Keratinocyte (primary cell): ENCODE results near the gene EFNB2. TPM values are rescaled to one million over a fixed set of nuclear protein-coding genes. Genes with fewer than 3 reads are reported as not detected.

Experiments used
- DNase-seq: peaks from one replicate; pipeline ENCODE4 v3.0.0-alpha.2; 2011; ENCODE audit warnings: low read depth, missing footprints, low spot score
- FAIRE-seq: peaks from 2 replicates; lab custom pipeline; 2011; peaks lifted over from hg19 to GRCh38; lab: Jason Lieb, UNC
- H2AFZ ChIP-seq: 2 replicates; pipeline ENCODE4 v1.6.0; 2012; ENCODE audit warnings: low read length, control low read depth, inconsistent platforms; ENCODE audit not compliant: control insufficient read depth
- H3K27ac ChIP-seq: 2 replicates; pipeline ENCODE4 v1.5.1; 2011; ENCODE audit warnings: low read length; ENCODE audit not compliant: control insufficient read depth, insufficient read depth
- H3K27me3 ChIP-seq: 3 replicates; pipeline ENCODE4 v1.6.0; 2011; ENCODE audit warnings: low read length; ENCODE audit not compliant: control insufficient read depth, insufficient read depth; ENCODE audit errors: extremely low read depth
- H3K36me3 ChIP-seq, 2 experiments: 2 replicates in 1 of 2; 3 replicates in 1 of 2; pipeline ENCODE4 v1.5.1; 2011; ENCODE audit warnings: low read length in 2 of 2, mild to moderate bottlenecking in 1 of 2; ENCODE audit not compliant: control insufficient read depth in 2 of 2, insufficient read depth in 2 of 2; ENCODE audit errors: extremely low read depth in 1 of 2
- H3K4me1 ChIP-seq: 3 replicates; pipeline ENCODE4 v1.5.1; 2011; ENCODE audit warnings: low read length; ENCODE audit not compliant: control insufficient read depth, insufficient read depth; ENCODE audit errors: extremely low read depth
- H3K4me2 ChIP-seq: 3 replicates; pipeline ENCODE4 v1.6.0; 2011; ENCODE audit warnings: low read depth, low read length; ENCODE audit not compliant: control insufficient read depth, insufficient read depth; ENCODE audit errors: extremely low read depth
- H3K4me3 ChIP-seq, 3 experiments: fragments of 200-600 bp in 1 of 3; sonication (generic) in 1 of 3; 2 replicates in 2 of 3; 3 replicates in 1 of 3; pipeline ENCODE4 v1.5.1; 2011 to 2016; ENCODE audit warnings: low read length in 3 of 3, mild to moderate bottlenecking in 3 of 3, control low read depth in 2 of 3, inconsistent platforms in 1 of 3, low read depth in 1 of 3, mixed read lengths in 1 of 3, mixed run types in 1 of 3, moderate library complexity in 1 of 3; ENCODE audit not compliant: control insufficient read depth in 2 of 3, insufficient read depth in 2 of 3; ENCODE audit errors: extremely low read depth in 1 of 3
- H3K79me2 ChIP-seq: 2 replicates; pipeline ENCODE4 v1.6.0; 2012; ENCODE audit warnings: low read length; ENCODE audit not compliant: control insufficient read depth, insufficient read depth
- H3K9ac ChIP-seq: 3 replicates; pipeline ENCODE4 v1.6.0; 2011; ENCODE audit warnings: low read length; ENCODE audit not compliant: control insufficient read depth, insufficient read depth; ENCODE audit errors: extremely low read depth
- H3K9me1 ChIP-seq: 3 replicates; pipeline ENCODE4 v1.6.0; 2011; ENCODE audit warnings: low read length; ENCODE audit not compliant: control insufficient read depth, insufficient read depth; ENCODE audit errors: extremely low read depth
- H3K9me3 ChIP-seq: 2 replicates; pipeline ENCODE4 v1.5.1; 2012; ENCODE audit warnings: low read depth, low read length; ENCODE audit not compliant: control insufficient read depth
- H4K20me1 ChIP-seq: 3 replicates; pipeline ENCODE4 v1.6.0; 2011; ENCODE audit warnings: low read length; ENCODE audit not compliant: control insufficient read depth, insufficient read depth; ENCODE audit errors: extremely low read depth
- CTCF ChIP-seq, 3 experiments: IDR thresholded peaks in 1 of 3; conservative IDR thresholded peaks in 1 of 3; optimal IDR thresholded peaks in 1 of 3; 2 replicates in 2 of 3; 3 replicates in 1 of 3; pipeline versions ENCODE3 to v1.5.1; 2011; ENCODE audit warnings: low read length in 3 of 3, mild to moderate bottlenecking in 3 of 3, moderate library complexity in 2 of 3, control low read depth in 1 of 3, inconsistent platforms in 1 of 3; ENCODE audit not compliant: insufficient read depth in 2 of 3; ENCODE audit errors: extremely low read depth in 1 of 3
- EZH2 ChIP-seq: IDR thresholded peaks from one replicate; pipeline ENCODE4 v1.6.1; 2012; ENCODE audit warnings: inconsistent platforms, mild to moderate bottlenecking, low read length, moderate library complexity
- dilution Hi-C: fragments of 300-500 bp; cut with MboI; formaldehyde crosslinking; loops from one replicate; pipeline ENCODE4 v1.7.0; 2020; ENCODE audit warnings: low sequenced_read_pairs; ENCODE audit not compliant: extremely low pct_ligation_motif_present
- polyA plus RNA-seq, 5 experiments: library from polyadenylated mRNA; depleted of rRNA in 3 of 5; stranded (reverse) in 3 of 5; stranded (forward) in 1 of 5; unstranded in 1 of 5; fragments of >200 nt; gene quantifications; 1 replicate in 1 of 5; 2 replicates in 3 of 5; 3 replicates in 1 of 5; pipeline versions ENCODE4 v1.2.1 to v1.2.3, GENCODE V29; 2011 to 2012; ENCODE audit warnings: missing spikeins in 2 of 5, low read depth in 1 of 5, low replicate concordance in 1 of 5

The EFNB2 gene
- polyA plus RNA-seq, 1 donor (not counting 4 experiments of a cell fraction or from before 2014, with no cell fraction given), result 38.9 TPM

- Histone ChIP-seq H3K27me3 (no peaks in the 10 kb centered on the region), H3K4me2 (peak overlapping the region; percentile 2), H3K36me3 (no peaks in the 10 kb centered on the region), H3K9me1 (no peaks in the 10 kb centered on the region), H3K9ac (no peak overlapping the region), H3K4me3 (no peak overlapping the region), H3K79me2 (no peaks in the 10 kb centered on the region), H3K9me3 (no peaks in the 10 kb centered on the region), H3K27ac (no peak overlapping the region), H4K20me1 (no peaks in the 10 kb centered on the region), H2AFZ (peak overlapping the region; percentile 49), H3K4me1 (peaks cover 17% of the 10 kb centered on the region)
- dilution Hi-C loops, result no loop called here
- FAIRE-seq (no peak), DNase-seq (no peak)
- no peak for TF ChIP-seq EZH2
- TF ChIP-seq CTCF (optimal IDR thresholded peaks at IDR 0.05 in 1 of 3, IDR thresholded peaks at IDR 0.05 in 1 of 3, conservative IDR thresholded peaks at IDR 0.05 in 1 of 3; ENCODE audit: extremely low read depth in 1 of 3, insufficient read depth in 2 of 3, low read length in 3 of 3), result no peak
Observed at GRCh38 chr13:106467427-106468122, 67.9 kb downstream of the EFNB2 start.

- no peak overlapping the region for H3K4me3 ChIP-seq
- dilution Hi-C loops, result no loop called here
- DNase-seq (no peak), FAIRE-seq (no peak)
- H3K9ac ChIP-seq, result no peak overlapping the region
- H4K20me1 ChIP-seq, result no peaks in the 10 kb centered on the region
- H3K27me3 ChIP-seq, result no peaks in the 10 kb centered on the region
- no peak overlapping the region for H2AFZ ChIP-seq
- no peaks in the 10 kb centered on the region for H3K79me2 ChIP-seq
- no peaks in the 10 kb centered on the region for H3K9me3 ChIP-seq
- peaks cover 13% of the 10 kb centered on the region for H3K4me1 ChIP-seq
- no peaks in the 10 kb centered on the region for H3K9me1 ChIP-seq
- TF ChIP-seq EZH2, result no peak
- TF ChIP-seq CTCF (optimal IDR thresholded peaks at IDR 0.05 in 1 of 3, IDR thresholded peaks at IDR 0.05 in 1 of 3, conservative IDR thresholded peaks at IDR 0.05 in 1 of 3; ENCODE audit: extremely low read depth in 1 of 3, insufficient read depth in 2 of 3, low read length in 3 of 3), result no peak
- no peaks in the 10 kb centered on the region for H3K36me3 ChIP-seq
- H3K4me2 ChIP-seq, result no peak overlapping the region
- H3K27ac ChIP-seq, result no peak overlapping the region
Observed at GRCh38 chr13:106466691-106467426, 68.6 kb downstream of the EFNB2 start.
